GM21381 (cell line): ENCODE measurements around the gene GNAQ.

Experiments
- ATAC-seq: cut with Tn5 transposase; IDR thresholded peaks from one replicate; pipeline ENCODE4 v1.9.1; 2021; ENCODE audit warnings: mild to moderate bottlenecking, moderate library complexity; ENCODE audit not compliant: unreplicated experiment

The GNAQ gene

DNA sequence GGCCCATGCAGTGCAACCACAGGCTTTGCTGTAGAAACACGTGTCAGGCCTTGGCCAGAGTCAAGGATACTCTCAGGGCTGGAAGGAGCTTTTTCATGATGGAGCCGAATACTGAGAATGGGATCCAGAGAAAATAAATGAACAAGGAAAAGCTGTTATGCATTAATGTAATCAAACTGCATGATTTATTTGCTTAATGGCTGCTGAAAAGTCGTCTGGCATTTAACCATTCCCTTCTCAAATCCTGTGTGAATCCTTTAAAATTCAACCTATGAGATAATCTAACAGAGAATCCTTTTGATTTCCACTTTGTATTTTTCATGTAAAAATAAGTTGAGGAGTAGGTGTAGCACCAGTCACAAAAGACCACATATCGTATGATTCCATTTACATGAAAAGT is 359.4 kb downstream of the GNAQ start:
- ATAC-seq: no peak

DNA sequence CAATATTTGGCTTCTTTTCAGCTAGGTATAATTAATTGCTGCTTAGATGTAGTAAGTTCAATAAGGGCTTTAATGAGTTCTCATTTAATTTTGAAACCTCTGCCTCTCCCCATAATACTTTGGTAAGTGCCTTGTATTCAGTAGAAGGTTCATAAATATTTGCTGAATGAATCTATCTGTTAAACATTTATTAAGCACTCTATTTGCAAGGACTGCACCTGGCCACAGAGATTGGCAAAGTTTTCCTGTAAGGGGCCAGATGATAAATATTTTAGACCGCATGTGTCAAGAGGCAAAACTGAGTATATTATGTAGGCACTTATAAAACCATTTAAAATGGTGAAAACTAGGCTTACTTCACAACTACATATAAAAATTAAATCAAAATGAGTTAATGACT is 364.5 kb downstream of the GNAQ start:
- ATAC-seq: no peak
